Thyroid gland (tissue), 4 donors: ENCODE measurements around the gene NKIRAS2. TPM values are rescaled to one million over a fixed set of nuclear protein-coding genes. Genes with fewer than 3 reads are reported as not detected.
"Not testable (repeated sequence)": the region's sequence is repeated elsewhere in the genome, so short reads cannot be mapped to it uniquely, and the experiment has no call there.

Experiments used
- DNase-seq, 2 donors: peaks; one replicate each; pipeline ENCODE4 v3.0.0-alpha.2; 2019
- H3K27ac ChIP-seq, 3 donors: fragments of 200-600 bp; sonication (generic); 1 replicate in 2 of 3; 2 replicates in 1 of 3; pipeline ENCODE4 v1.5.1; 2016 to 2019; ENCODE audit warnings: mild to moderate bottlenecking in 1 of 3, moderate library complexity in 1 of 3
- H3K27me3 ChIP-seq: fragments of 200-600 bp; sonication (generic); one replicate; pipeline ENCODE4 v1.5.1; 2019
- H3K36me3 ChIP-seq, 2 donors: fragments of 200-600 bp; sonication (generic); one replicate each; pipeline ENCODE4 v1.5.1; 2016 to 2019
- H3K4me1 ChIP-seq, 2 donors: fragments of 200-600 bp; sonication (generic); one replicate each; pipeline ENCODE4 v1.5.1; 2017 to 2019
- H3K4me3 ChIP-seq, 3 donors: fragments of 200-600 bp; sonication (generic); replicated peaks in 1 of 3; 1 replicate in 2 of 3; 2 replicates in 1 of 3; pipeline ENCODE4 v1.5.1; 2016; ENCODE audit warnings: mild to moderate bottlenecking in 1 of 3
- H3K9me3 ChIP-seq: fragments of 200-600 bp; sonication (generic); one replicate; pipeline ENCODE4 v1.5.1; 2017
- CTCF ChIP-seq, 6 experiments: fragments of 200-600 bp in 3 of 6; fragments of 450-650 bp in 3 of 6; sonication (generic) in 3 of 6; IDR thresholded peaks; one replicate each; pipeline ENCODE4 v1.5.1; 2016 to 2019; ENCODE audit warnings: antibody characterized with exemption in 6 of 6, mild to moderate bottlenecking in 2 of 6, inconsistent platforms in 1 of 6, moderate library complexity in 1 of 6
- POLR2A ChIP-seq, 2 donors: fragments of 450-650 bp; IDR thresholded peaks; one replicate each; pipeline ENCODE4 v1.6.1; 2017; ENCODE audit warnings: antibody characterized with exemption in 2 of 2, mild to moderate bottlenecking in 2 of 2, moderate library complexity in 1 of 2
- WGBS, 2 donors: methylation state at CpG; one replicate each; pipeline ENCODE4 v1.1.5; 2017; 5-methylcytosine and 5-hydroxymethylcytosine counted together
- intact Hi-C: fragments of 100-400 bp; cut with DNase I; formaldehyde crosslinking; loops from one replicate; pipeline ENCODE4 v1.15.1; 2023
- total RNA-seq, 4 donors: library from RNA; depleted of rRNA; stranded (reverse); fragments of >200 nt; gene quantifications; one replicate each; pipeline ENCODE4 v1.2.3, GENCODE V29; 2016

The NKIRAS2 gene
- total RNA-seq, 4 donors from 2014 or later: 23.6 to 34.6 (median 26.6) TPM

DNA sequence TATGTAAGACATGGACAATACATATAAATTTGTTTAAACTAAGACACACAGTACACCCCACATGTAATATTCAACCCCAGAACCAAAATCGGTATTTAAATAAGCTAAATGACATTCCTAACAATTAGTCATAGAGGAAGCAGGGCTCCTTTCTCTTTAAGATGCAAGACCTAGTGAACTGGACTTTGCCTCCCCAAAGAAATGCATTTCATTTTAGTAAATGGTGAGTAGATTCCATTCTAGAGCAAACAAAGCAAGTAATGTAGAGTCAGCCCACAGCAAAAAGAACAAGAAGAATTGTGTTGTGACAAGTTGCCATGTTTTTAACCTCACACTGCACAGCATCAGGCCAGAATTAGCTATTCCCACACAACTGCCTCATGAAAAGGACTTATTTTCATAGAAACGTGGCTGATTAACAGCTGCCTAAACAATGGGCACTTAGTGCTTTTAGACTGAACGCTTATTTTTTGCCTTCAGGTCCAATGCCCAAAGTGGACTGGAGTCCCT, 17.0 kb upstream of the NKIRAS2 start:
- Histone ChIP-seq H3K9me3 (no peaks in the 10 kb centered on the region), H3K4me3 (no peak overlapping the region), H3K36me3 (peaks cover 14 to 15% of the 10 kb centered on the region in 2 donors), H3K4me1 (peaks cover 8 to 11% of the 10 kb centered on the region in 2 donors), H3K27ac (no peak overlapping the region), H3K27me3 (no peaks in the 10 kb centered on the region)
- no peak for TF ChIP-seq CTCF (IDR thresholded peaks at IDR 0.05)
- TF ChIP-seq POLR2A (IDR thresholded peaks at IDR 0.05): no peak
- intact Hi-C loops: no loop called here
- 83 to 84% methylated on average over 3 of the region's 3 CpGs for WGBS, 2 donors
- DNase-seq: no peak

DNA sequence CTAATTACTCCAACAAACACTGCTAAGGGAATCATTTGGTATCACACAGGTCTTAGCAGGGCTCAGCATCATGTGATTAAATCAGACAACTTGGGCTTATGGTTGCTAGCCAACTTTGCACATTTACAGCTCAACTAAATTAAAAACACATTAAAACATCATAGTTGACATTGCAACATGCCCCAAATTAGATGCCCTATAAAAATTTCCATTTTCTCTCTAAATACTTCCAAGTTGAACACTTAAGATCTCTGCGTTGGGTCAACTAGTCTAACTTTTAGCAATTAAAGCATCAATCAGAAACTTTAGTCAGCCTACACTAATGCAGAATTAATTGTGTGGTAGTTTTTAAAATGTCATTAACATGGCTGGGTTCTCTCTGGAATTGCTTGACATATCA, 14.7 kb upstream of the NKIRAS2 start:
- TF ChIP-seq POLR2A (IDR thresholded peaks at IDR 0.05): no peak
- no peak for TF ChIP-seq CTCF (IDR thresholded peaks at IDR 0.05)
- Histone ChIP-seq H3K27me3 (no peaks in the 10 kb centered on the region), H3K27ac (no peak overlapping the region), H3K4me1 (peaks cover 8 to 19% of the 10 kb centered on the region in 2 donors), H3K9me3 (no peaks in the 10 kb centered on the region), H3K36me3 (no peaks in the 10 kb centered on the region), H3K4me3 (no peak overlapping the region)
- 90 to 93% methylated on average over 1 of the region's 1 CpG for WGBS, 2 donors
- DNase-seq: no peak
- intact Hi-C loops: no loop called here

- H3K9me3 ChIP-seq: no peaks in the 10 kb centered on the region
- H3K4me1 ChIP-seq: peaks cover 8 to 22% of the 10 kb centered on the region in 2 donors
- H3K36me3 ChIP-seq: no peaks in the 10 kb centered on the region
- H3K27ac ChIP-seq: no peak overlapping the region
- no peak overlapping the region for H3K4me3 ChIP-seq
- TF ChIP-seq CTCF (IDR thresholded peaks at IDR 0.05) (no peak), POLR2A (IDR thresholded peaks at IDR 0.05) (no peak)
- no peaks in the 10 kb centered on the region for H3K27me3 ChIP-seq
- DNase-seq: no peak
- intact Hi-C loops: no loop called here
- 83 to 91% methylated on average over 4 of the region's 4 CpGs for WGBS, 2 donors
Observed at GRCh38 chr17:42009170-42009569, 10.7 kb upstream of the NKIRAS2 start.

DNA sequence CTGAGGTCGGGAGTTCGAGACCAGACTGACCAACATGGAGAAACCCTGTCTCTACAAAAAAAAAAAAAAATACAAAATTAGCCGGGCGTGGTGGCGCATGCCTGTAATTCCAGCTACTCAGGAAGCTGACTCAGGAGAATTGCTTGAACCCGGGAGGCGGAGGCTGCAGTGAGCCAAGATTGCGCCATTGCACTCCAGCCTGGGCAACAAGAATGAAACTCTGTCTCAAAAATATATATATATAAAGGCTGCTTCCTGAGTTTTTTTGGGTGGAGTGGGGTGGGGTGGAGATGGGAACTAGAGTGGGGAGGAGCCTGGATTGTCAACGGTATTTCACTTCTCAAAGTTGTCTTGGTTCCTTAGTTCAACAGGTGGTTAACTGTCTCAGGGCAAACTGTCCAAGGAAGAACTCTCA, 9.6 kb upstream of the NKIRAS2 start:
- DNase-seq, H3K27ac ChIP-seq, H3K9me3 ChIP-seq, H3K36me3 ChIP-seq, intact Hi-C loops, H3K27me3 ChIP-seq, H3K4me3 ChIP-seq: not testable (repeated sequence)
- peaks cover 15 to 27% of the 10 kb centered on the region in 2 donors for H3K4me1 ChIP-seq
- WGBS, 2 donors: 56 to 61% methylated on average over 9 of the region's 9 CpGs

GRCh38 chr17:42010898-42011516, 8.9 kb upstream of the NKIRAS2 start:
- WGBS, 2 donors: 92 to 93% methylated on average over 3 of the region's 3 CpGs
- TF ChIP-seq POLR2A (IDR thresholded peaks at IDR 0.05) (no peak), CTCF (IDR thresholded peaks at IDR 0.05) (no peak)
- no peak for DNase-seq
- H3K27me3 ChIP-seq: no peaks in the 10 kb centered on the region
- no peaks in the 10 kb centered on the region for H3K9me3 ChIP-seq
- no peaks in the 10 kb centered on the region for H3K36me3 ChIP-seq
- no peak overlapping the region for H3K4me3 ChIP-seq
- no peak overlapping the region for H3K27ac ChIP-seq
- peaks cover 21 to 34% of the 10 kb centered on the region in 2 donors for H3K4me1 ChIP-seq
- intact Hi-C loops: no loop called here

DNA sequence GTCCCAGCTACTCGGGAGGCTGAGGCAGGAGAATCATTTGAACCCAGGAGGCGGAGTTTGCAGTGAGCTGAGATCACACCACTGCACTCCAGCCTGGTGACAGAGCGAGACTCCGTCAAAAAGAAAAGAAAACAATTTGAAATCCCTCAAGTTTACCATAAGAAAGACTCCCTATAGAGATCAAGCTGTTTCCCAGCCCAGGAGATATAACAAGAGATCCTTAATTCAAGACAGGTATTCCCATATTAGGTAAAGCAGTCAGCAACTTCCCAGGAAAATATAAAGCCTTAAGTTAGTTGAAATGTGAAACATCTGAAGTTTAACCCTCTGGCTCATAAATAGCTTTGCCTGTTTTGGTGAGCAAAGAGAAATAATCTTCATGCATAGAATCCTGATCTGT, 7.5 kb upstream of the NKIRAS2 start:
- DNase-seq, H3K27me3 ChIP-seq, H3K36me3 ChIP-seq, H3K27ac ChIP-seq, H3K4me3 ChIP-seq, H3K9me3 ChIP-seq, intact Hi-C loops: not testable (repeated sequence)
- 81 to 89% methylated on average over 4 of the region's 4 CpGs for WGBS, 2 donors
- peaks cover 18 to 31% of the 10 kb centered on the region in 2 donors for H3K4me1 ChIP-seq

DNA sequence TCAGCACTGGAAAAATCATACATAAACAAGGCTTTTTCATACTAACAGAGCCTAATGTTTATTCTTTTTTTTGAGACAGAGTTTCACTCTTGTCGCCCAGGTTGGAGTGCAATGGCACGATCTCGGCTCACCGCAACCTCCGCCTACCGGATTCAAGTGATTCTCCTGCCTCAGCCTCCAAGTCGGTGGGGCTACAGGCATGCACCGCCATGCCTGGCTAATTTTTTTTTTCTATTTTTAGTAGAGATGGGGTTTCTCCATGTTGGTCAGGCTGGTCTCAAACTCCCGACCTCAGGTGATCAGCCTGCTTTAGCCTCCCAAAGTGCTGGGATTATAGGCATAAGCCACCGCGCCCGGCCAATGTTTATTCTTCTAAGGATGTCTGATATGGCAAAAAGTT, 6.2 kb upstream of the NKIRAS2 start:
- H3K27ac ChIP-seq, H3K27me3 ChIP-seq, H3K36me3 ChIP-seq, intact Hi-C loops, H3K4me3 ChIP-seq, DNase-seq, H3K9me3 ChIP-seq: not testable (repeated sequence)
- H3K4me1 ChIP-seq: peaks cover 22 to 32% of the 10 kb centered on the region in 2 donors
- WGBS, 2 donors: 92 to 96% methylated on average over 12 of the region's 12 CpGs
